Stimulated activated CD4-positive, alpha-beta T cell treated with anti-CD3 and anti-CD28 coated beads, Interleukin-1b, Interleukin-23, amount 100 ng/mL, for 4 hours (primary cell): ENCODE data around the gene CDYL.
"Not testable (repeated sequence)": the region's sequence is repeated elsewhere in the genome, so short reads cannot be mapped to it uniquely, and the experiment has no call there.

Experiments
- DNase-seq, 2 donors: peaks; one replicate each; pipeline ENCODE4 v3.0.0-alpha.2; 2020; ENCODE audit warnings: low read depth in 2 of 2

Gene CDYL

GRCh38 chr6:4803343-4803744, 27.1 kb downstream of the CDYL start:
- no peak for DNase-seq

DNA sequence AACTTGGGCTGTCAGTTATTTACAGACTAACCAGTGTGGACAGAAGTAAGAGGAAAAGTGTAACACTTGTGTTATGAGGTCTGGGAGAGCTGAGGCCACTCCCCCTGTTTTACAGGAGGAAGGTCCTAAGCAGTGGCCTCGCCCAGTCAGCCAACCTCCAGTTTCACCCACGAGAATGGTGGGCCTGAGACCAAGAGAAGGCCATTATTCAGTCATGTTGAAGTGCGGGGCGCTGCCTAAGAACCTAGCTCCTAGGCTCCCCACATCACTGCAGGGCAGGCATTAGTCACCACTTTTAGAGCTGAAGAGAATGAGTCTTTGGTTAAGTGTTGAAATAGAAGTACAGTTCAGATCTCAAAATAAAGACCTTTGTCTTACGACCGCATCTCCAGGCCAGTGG, 27.9 kb downstream of the CDYL start:
- no peak for DNase-seq

DNA sequence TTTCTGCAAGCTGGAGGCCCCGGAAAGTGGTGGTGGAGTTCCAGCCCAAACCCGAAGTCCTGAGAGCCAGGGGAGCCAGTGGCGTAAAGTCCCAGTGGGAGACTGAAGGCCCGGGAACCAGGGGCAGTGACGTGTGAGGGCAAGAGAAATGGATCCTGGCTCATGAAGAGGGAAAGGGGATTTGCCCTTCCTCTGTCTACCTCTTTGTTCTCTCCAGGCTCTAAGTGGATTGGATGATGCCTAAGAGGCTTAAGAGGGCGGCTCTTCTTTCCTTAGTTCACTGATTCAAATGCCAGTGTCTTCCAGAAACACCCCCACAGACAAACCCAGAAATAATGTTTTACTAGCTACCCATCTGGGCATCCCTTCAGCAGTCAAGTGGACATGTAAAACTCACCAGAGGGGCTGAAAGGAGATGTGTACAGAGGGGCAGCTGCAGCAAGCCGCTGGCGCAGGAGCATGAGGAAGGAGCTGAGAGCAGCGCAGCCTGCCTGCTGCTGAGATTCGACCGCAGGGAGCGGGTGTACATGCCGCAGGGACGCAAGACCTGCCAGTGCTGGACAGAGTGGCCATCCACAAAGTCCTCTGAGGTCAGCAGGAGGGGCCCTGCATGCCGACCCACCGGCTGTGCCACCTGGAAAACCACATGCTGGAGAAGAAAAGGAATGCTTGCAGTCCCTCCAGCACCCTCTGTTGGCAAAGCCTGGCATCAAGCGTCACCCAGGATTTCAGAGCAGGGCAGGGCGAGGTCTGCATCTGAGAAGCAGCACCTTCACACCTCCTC, 29.5 kb downstream of the CDYL start:
- DNase-seq: peak; percentile 12

DNA sequence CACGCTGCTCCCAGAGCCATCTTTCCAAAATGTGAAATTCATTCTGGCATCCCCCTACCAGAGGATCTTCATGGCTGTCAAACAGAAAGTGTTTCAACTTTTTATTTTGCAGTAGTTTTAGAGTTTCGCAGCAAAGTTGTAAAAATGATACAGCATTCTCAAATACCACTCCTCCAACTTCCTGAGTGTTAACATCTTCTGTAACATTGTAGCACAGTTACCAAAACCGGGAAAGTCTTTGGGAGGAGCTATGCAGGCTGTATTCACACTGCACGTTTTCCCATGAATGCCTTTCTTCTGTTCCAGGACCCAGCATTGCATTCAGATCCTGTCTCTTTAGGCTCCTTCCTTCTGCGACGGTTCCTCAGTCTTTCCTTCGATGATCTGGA, 30.1 kb downstream of the CDYL start:
- DNase-seq: no peak

GRCh38 chr6:4806791-4807190, 30.6 kb downstream of the CDYL start:
- DNase-seq: no peak

GRCh38 chr6:4808396-4808795, 32.2 kb downstream of the CDYL start:
- no peak for DNase-seq

GRCh38 chr6:4809999-4810918, 34.1 kb downstream of the CDYL start:
- DNase-seq: no peak

- DNase-seq: no peak
These were observed 35.9 kb downstream of the CDYL start for GRCh38 chr6:4812068-4812467.

DNA sequence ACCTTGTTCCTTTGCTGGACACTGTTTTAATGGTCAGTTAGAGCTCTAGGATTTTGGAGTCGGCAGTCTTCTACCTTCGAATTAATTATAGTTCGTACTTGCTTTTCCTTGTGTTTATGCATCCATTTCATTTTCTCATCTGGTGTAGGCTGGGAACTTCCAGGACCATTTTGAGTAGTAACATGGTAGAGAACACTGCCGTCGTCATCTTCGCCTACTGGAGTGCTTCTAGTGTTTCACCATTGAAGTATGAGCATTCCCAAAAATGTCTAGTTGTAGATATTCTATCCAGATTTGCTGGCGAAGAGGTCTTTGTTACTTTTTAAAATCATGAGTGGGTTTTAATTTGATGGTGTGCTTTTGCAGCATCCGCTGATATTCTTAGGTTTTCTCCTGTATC, 36.9 kb downstream of the CDYL start:
- no peak for DNase-seq

DNA sequence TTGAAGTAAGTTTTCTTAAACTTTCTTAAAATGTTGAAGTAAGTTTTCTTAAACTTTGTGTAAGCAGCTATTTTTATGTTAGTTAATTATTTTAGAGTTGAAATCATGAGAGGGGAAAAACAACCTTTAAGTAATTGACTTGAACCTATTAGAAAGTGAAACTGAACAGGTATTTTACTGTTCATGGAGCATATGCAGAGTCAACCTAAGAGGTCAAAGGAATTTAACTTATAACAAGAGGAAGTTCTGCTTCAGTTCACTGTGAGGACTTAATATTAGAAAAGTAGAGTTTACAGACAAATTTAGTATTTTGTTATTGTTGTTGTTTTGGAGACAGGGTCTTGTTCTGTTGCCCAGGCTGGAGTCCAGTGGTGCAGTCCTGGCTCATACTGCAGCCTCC, 38.0 kb downstream of the CDYL start:
- DNase-seq: no peak

DNA sequence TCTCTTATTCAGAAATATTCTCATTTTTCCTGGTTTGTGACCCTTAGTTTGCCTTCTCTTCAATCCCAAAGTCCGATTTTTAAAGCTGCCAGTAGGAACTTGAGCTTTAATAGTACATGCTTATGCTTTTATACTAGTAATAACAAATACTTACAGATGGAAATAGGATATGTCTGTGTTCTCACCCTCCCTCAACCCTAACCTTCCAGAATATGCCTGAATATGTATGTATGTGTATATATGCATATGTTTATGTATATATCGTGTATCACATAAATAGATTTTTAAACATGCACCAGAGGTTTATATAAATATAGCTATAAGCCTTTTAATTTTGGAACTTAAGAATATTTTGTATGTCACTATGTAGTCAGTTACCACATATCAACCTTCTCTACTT, 38.8 kb downstream of the CDYL start:
- no peak for DNase-seq

DNA sequence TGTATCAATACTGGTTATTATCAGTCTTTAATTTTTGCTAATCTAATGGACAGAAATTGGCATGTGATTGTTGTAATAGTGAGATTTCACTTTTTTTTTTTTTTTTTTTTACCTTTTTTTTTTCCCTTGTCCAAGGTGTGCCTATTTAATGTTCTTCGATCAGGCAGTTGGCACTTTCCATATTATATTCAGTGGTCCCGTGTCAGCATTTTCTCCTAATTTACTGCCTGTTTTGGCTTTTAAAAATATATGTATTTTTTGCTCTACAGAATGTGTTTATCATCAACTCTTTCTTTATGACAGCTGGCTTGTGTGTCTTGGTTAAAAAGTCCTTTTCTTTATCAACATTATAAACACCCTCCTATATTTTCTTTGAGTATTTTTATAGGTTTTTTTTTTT, 39.4 kb downstream of the CDYL start:
- no peak for DNase-seq

GRCh38 chr6:4816904-4817303, 40.7 kb downstream of the CDYL start:
- DNase-seq: no peak

- DNase-seq: no peak
These were observed 41.3 kb downstream of the CDYL start for GRCh38 chr6:4817551-4817950.

DNA sequence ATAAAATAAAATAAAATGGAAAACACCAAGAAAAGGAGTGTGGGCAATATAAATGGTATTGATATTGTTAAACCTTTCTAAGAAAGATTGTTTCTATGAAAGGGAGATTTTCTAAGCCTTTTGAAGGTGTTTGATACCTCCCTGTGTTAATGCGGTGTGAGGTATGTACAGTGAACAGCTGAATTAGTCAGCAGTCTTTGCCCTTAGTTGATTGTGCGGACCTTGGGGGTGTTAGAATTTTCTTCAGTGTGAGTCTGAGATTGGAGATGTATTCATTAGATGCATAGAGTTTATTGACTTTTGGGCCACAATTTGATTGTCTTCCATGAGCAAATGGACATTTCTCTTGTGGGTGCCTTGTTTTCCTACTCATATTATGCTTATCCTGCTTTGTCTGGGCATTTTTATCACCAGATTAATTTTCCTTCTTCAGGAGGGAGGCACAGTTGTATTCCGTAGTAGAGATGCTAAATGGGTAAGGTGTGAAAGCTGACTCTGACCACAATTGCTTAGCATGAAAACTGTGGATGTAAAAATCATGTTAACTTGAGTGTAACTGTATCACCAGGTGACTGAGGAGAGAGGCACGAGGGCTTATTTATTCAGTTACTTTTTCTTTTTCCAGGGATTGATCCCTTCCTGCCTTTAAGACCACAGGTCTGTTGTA, 42.2 kb downstream of the CDYL start:
- no peak for DNase-seq

GRCh38 chr6:4819706-4820283, 43.6 kb downstream of the CDYL start:
- DNase-seq: no peak

- no peak for DNase-seq
These were observed 44.6 kb downstream of the CDYL start for GRCh38 chr6:4820704-4821276.

DNA sequence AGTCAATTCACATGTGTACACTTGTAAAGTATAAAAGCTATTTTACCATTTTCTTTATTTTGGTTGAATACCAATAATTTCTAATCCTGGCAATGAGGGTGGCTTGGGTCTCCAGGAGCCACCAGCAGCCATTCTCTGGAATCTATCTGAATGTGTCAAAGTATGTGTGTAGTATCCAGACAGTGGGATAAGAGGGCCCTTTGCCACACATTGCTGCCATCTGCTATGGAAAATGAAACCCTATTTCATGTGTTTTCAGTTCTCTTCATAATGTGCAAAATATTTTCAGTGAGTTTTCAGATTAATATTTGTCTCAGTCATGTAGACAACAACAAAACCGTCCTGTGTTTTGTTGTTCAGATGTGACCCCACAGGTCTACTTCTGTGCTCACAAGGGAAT, 46.3 kb downstream of the CDYL start:
- no peak for DNase-seq

- no peak for DNase-seq
These were observed 52.0 kb downstream of the CDYL start for GRCh38 chr6:4828187-4828698.

- no peak for DNase-seq
These were observed 52.9 kb downstream of the CDYL start for GRCh38 chr6:4829089-4829488.

DNA sequence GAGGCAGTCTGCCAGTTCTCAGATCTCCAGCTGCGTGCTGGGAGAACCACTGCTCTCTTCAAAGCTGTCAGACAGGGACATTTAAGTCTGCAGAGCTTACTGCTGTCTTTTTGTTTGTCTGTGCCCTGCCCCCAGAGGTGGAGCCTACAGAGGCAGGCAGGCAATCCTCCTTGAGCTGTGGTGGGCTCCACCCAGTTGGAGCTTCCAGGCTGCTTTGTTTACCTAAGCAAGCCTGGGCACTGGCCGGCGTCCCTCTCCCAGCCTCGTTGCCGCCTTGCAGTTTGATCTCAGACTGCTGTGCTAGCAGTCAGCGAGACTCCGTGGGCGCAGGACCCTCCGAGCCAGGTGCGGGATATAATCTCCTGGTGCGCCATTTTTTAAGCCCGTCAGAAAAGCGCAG, 59.3 kb downstream of the CDYL start:
- DNase-seq: not testable (repeated sequence)

DNA sequence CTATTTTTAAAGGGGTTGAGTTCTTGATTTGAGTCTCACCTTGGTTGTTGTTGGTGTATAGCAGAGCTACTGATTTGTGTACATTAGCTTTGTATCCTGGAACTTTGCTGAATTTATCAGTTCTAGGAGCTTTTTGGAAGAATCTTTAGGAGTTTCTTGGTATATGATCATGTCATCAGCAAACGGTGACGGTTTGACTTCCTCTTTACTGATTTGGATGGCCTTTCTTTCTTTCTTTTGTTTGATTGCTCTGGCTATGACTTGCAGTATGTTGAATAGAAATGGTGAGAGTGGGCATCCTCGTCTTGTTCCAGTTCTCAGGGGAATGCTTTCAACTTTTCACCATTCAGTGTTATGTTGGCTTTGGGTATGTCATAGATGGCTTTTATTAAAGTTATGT, 64.0 kb downstream of the CDYL start:
- DNase-seq: no peak
